Measurements from ENCODE around the gene KLF18. TPM values are rescaled to one million over a fixed set of nuclear protein-coding genes. Genes with fewer than 3 reads are reported as not detected.
"Not testable (repeated sequence)": the region's sequence is repeated elsewhere in the genome, so short reads cannot be mapped to it uniquely, and the experiment has no call there.

KLF18 gene
- total RNA-seq (2014; rRNA removed; shearing (Covaris generic)), result not detected in 2 replicates

GRCh38 chr1:44141531-44141930, at the start of gene KLF18:
Gene KLF18, minus strand, starts transcription at chr1:44141631. Its CDS starts 0 bp downstream, at chr1:44141631.
- DNase-seq (ENCODE audit: low spot score), result no peak

- no peak for DNase-seq (ENCODE audit: low spot score)
These were observed 33.2 kb upstream of the KLF18 start for GRCh38 chr1:44174630-44175029.

- no peak for DNase-seq (ENCODE audit: low spot score)
These were observed 28.9 kb upstream of the KLF18 start for GRCh38 chr1:44170281-44170823.

- no peak for DNase-seq (ENCODE audit: low spot score)
These were observed 27.2 kb upstream of the KLF18 start for GRCh38 chr1:44168520-44169098.

GRCh38 chr1:44161546-44161945, 20.1 kb upstream of the KLF18 start:
- DNase-seq (ENCODE audit: low spot score), result no peak

- DNase-seq (ENCODE audit: low spot score), result no peak
These were observed 17.4 kb upstream of the KLF18 start for GRCh38 chr1:44158871-44159270.

GRCh38 chr1:44157903-44158302, 16.5 kb upstream of the KLF18 start:
- DNase-seq (ENCODE audit: low spot score), result no peak

GRCh38 chr1:44154049-44154448, 12.6 kb upstream of the KLF18 start:
- no peak for DNase-seq (ENCODE audit: low spot score)

GRCh38 chr1:44152692-44153091, 11.3 kb upstream of the KLF18 start:
- DNase-seq (ENCODE audit: low spot score), result no peak

- no peak for DNase-seq (ENCODE audit: low spot score)
These were observed 10.4 kb upstream of the KLF18 start for GRCh38 chr1:44151808-44152207.

GRCh38 chr1:44151332-44151731, 9.9 kb upstream of the KLF18 start:
- no peak for DNase-seq (ENCODE audit: low spot score)

GRCh38 chr1:44147582-44147981, 6.2 kb upstream of the KLF18 start:
- no peak for DNase-seq (ENCODE audit: low spot score)

- no peak for DNase-seq (ENCODE audit: low spot score)
These were observed 5.3 kb upstream of the KLF18 start for GRCh38 chr1:44146536-44147361.

- no peak for DNase-seq (ENCODE audit: low spot score)
These were observed 3.7 kb upstream of the KLF18 start for GRCh38 chr1:44144962-44145756.

GRCh38 chr1:44139565-44139964, 1.9 kb downstream of the KLF18 start:
- DNase-seq (ENCODE audit: low spot score), result not testable (repeated sequence)

GRCh38 chr1:44138239-44138638, 3.2 kb downstream of the KLF18 start:
- DNase-seq (ENCODE audit: low spot score), result no peak

- no peak for DNase-seq (ENCODE audit: low spot score)
These were observed 5.5 kb downstream of the KLF18 start for GRCh38 chr1:44135886-44136285.

- no peak for DNase-seq (ENCODE audit: low spot score)
These were observed 7.1 kb downstream of the KLF18 start for GRCh38 chr1:44134071-44134920.

GRCh38 chr1:44131411-44131810, 10.0 kb downstream of the KLF18 start:
- DNase-seq (ENCODE audit: low spot score), result no peak

GRCh38 chr1:44129616-44130500, 11.6 kb downstream of the KLF18 start:
- DNase-seq (ENCODE audit: low spot score), result no peak
